WTC11 (cell line): ENCODE measurements around the gene PDE8A. TPM values are rescaled to one million over a fixed set of nuclear protein-coding genes. Genes with fewer than 3 reads are reported as not detected.

ENCODE experiments used
- ATAC-seq: fragments of 200-7000 bp; cut with Tn5 transposase; 2 replicates; pipeline ENCODE4 v1.10.0; 2021; ENCODE audit warnings: mild to moderate bottlenecking, moderate library complexity
- CTCF ChIA-PET: fragments of 300-600 bp; sonication (Branson Sonifier 250); formaldehyde crosslinking; loops from one replicate; lab custom pipeline; 2021; ENCODE audit warnings: antibody characterized with exemption; lab: Charles Lee
- POLR2A ChIA-PET: fragments of 350-600 bp; sonication (Branson Sonifier 250); formaldehyde crosslinking; loops from one replicate; lab custom pipeline; 2021; ENCODE audit warnings: antibody characterized with exemption; lab: Charles Lee
- DNase-seq: peaks from one replicate; pipeline ENCODE4 v3.0.0; 2021; ENCODE audit warnings: low spot score
- H3K27ac Mint-ChIP-seq: 2 replicates; pipeline ENCODE4 v1.8.0; 2021; ENCODE audit warnings: mixed read lengths
- H3K27me3 Mint-ChIP-seq: 2 replicates; pipeline ENCODE4 v1.8.0; 2021; ENCODE audit warnings: low read depth, mild to moderate bottlenecking, moderate library complexity, mixed read lengths
- H3K36me3 Mint-ChIP-seq: 2 replicates; pipeline ENCODE4 v1.8.0; 2021; ENCODE audit warnings: mixed read lengths
- H3K4me1 Mint-ChIP-seq: 2 replicates; pipeline ENCODE4 v1.8.0; 2022; ENCODE audit warnings: mixed read lengths
- H3K4me3 Mint-ChIP-seq: 2 replicates; pipeline ENCODE4 v1.8.0; 2021; ENCODE audit warnings: mild to moderate bottlenecking, moderate library complexity, mixed read lengths
- H3K9me3 Mint-ChIP-seq: 2 replicates; pipeline ENCODE4 v1.8.0; 2021; ENCODE audit warnings: mixed read lengths
- AFF4 ChIP-seq: sonication (generic); formaldehyde crosslinking; IDR thresholded peaks from 2 replicates; pipeline ENCODE4 v1.8.1; 2023; ENCODE audit warnings: mild to moderate bottlenecking, missing genetic modification reagents, borderline replicate concordance
- ATF2 ChIP-seq: sonication (generic); formaldehyde crosslinking; IDR thresholded peaks from 2 replicates; pipeline ENCODE4 v1.8.1; 2022; ENCODE audit warnings: low read depth, missing genetic modification reagents, borderline replicate concordance
- CREB1 ChIP-seq: sonication (generic); formaldehyde crosslinking; IDR thresholded peaks from 2 replicates; pipeline ENCODE4 v1.8.0; 2023; ENCODE audit warnings: mild to moderate bottlenecking, missing genetic modification reagents
- E2F1 ChIP-seq: sonication (generic); formaldehyde crosslinking; IDR thresholded peaks from 2 replicates; pipeline ENCODE4 v1.8.0; 2022; ENCODE audit warnings: mild to moderate bottlenecking, missing genetic modification reagents
- FOXP1 ChIP-seq: sonication (generic); formaldehyde crosslinking; IDR thresholded peaks from 2 replicates; pipeline ENCODE4 v1.8.0; 2022; ENCODE audit warnings: missing genetic modification reagents, mild to moderate bottlenecking, moderate library complexity, borderline replicate concordance
- NR2C2 ChIP-seq: sonication (generic); formaldehyde crosslinking; IDR thresholded peaks from 2 replicates; pipeline ENCODE4 v1.8.0; 2022; ENCODE audit warnings: mild to moderate bottlenecking, missing genetic modification reagents
- SMAD4 ChIP-seq: sonication (generic); formaldehyde crosslinking; IDR thresholded peaks from 2 replicates; pipeline ENCODE4 v1.8.0; 2022; ENCODE audit warnings: mild to moderate bottlenecking, missing genetic modification reagents
- USF2 ChIP-seq: sonication (generic); formaldehyde crosslinking; IDR thresholded peaks from 2 replicates; pipeline ENCODE4 v1.8.1; 2023; ENCODE audit warnings: mild to moderate bottlenecking, missing genetic modification reagents, moderate library complexity
- ZMAT4 ChIP-seq: fragments of 250-450 bp; sonication (Bioruptor Pico); IDR thresholded peaks from 2 replicates; pipeline ENCODE4 v1.9.0; 2021; ENCODE audit warnings: mild to moderate bottlenecking
- ZNF232 ChIP-seq: sonication (generic); formaldehyde crosslinking; IDR thresholded peaks from 2 replicates; pipeline ENCODE4 v1.8.0; 2022; ENCODE audit warnings: mild to moderate bottlenecking, missing genetic modification reagents
- ZNF512 ChIP-seq: sonication (generic); formaldehyde crosslinking; IDR thresholded peaks from 2 replicates; pipeline ENCODE4 v1.8.1; 2022; ENCODE audit warnings: missing genetic modification reagents, borderline replicate concordance
- total RNA-seq: library from RNA; stranded (reverse); gene quantifications from 3 replicates; pipeline ENCODE4 v1.2.3, GENCODE V29; 2021

Gene PDE8A
- total RNA-seq, 1 experiment from 2014 or later, result 13.9 TPM

GRCh38 chr15:85071061-85071460 lies 89.4 kb downstream of the PDE8A start (continued):
- TF ChIP-seq ATF2 (no peak), USF2 (CRISPR knock-in tag) (no peak)

GRCh38 chr15:85071504-85071903 lies 89.8 kb downstream of the PDE8A start:
- Mint-ChIP-seq H3K27ac (no peak overlapping the region), H3K4me1 (peaks cover 5% of the 10 kb centered on the region), H3K4me3 (no peak overlapping the region), H3K9me3 (no peaks in the 10 kb centered on the region), H3K36me3 (no peaks in the 10 kb centered on the region), H3K27me3 (no peaks in the 10 kb centered on the region)
- ATAC-seq (no peak), DNase-seq (no peak)
- POLR2A ChIA-PET, result no interaction called here
- CTCF ChIA-PET, result no interaction called here
- no peak for TF ChIP-seq CREB1 (CRISPR knock-in tag)

GRCh38 chr15:85072917-85073316 lies 91.3 kb downstream of the PDE8A start:
- H3K36me3 Mint-ChIP-seq, result no peaks in the 10 kb centered on the region; the same call in 1 of the 2 replicates
- H3K9me3 Mint-ChIP-seq, result no peaks in the 10 kb centered on the region
- TF ChIP-seq NR2C2 (no peak), ZNF512 (CRISPR knock-in tag) (no peak), AFF4 (no peak), FOXP1 (CRISPR knock-in tag) (no peak), E2F1 (CRISPR knock-in tag) (no peak), ZNF232 (no peak), SMAD4 (CRISPR knock-in tag) (no peak), ZMAT4 (CRISPR knock-in tag) (no peak)
- ATAC-seq (no peak), DNase-seq (no peak)
- H3K4me1 Mint-ChIP-seq, result peaks cover 5% of the 10 kb centered on the region
- no peak overlapping the region for H3K27ac Mint-ChIP-seq
- no peaks in the 10 kb centered on the region for H3K27me3 Mint-ChIP-seq
- ChIA-PET CTCF (interaction anchor here (1.3 kb wide), 1 partner anchor 255 kb away, joined by 3 read pairs; no protein-coding TSS in a partner anchor), POLR2A (no interaction called here)
- no peak overlapping the region for H3K4me3 Mint-ChIP-seq
